Left renal pelvis (tissue), 4 donors: ENCODE data around the gene SPECC1L. TPM values are rescaled to one million over a fixed set of nuclear protein-coding genes. Genes with fewer than 3 reads are reported as not detected.

Source experiments
- DNase-seq, 4 donors: peaks; one replicate each; pipeline ENCODE4 v3.0.0-alpha.2; 2013; ENCODE audit warnings: low read depth in 4 of 4, low spot score in 3 of 4
- polyA plus RNA-seq, 4 donors: library from polyadenylated mRNA; unstranded; fragments of 120-200 nt; gene quantifications; one replicate each; pipeline ENCODE4 v1.2.1, GENCODE V29; 2013; ENCODE audit not compliant: insufficient read length in 4 of 4

Gene SPECC1L
- polyA plus RNA-seq, 4 donors = 44.0 to 57.9 (median 46.5) TPM

GRCh38 chr22:24355574-24355973, 84.9 kb downstream of the SPECC1L start:
- no peak for DNase-seq

- no peak for DNase-seq
Observed at GRCh38 chr22:24357547-24357946, 86.9 kb downstream of the SPECC1L start.

- no peak for DNase-seq
Observed at GRCh38 chr22:24358105-24358836, 87.6 kb downstream of the SPECC1L start.

- DNase-seq = no peak
Observed at GRCh38 chr22:24359452-24360120, 89.0 kb downstream of the SPECC1L start.

- no peak for DNase-seq
Observed at GRCh38 chr22:24361976-24362646, 91.5 kb downstream of the SPECC1L start.

- no peak for DNase-seq
Observed at GRCh38 chr22:24363243-24363642, 92.6 kb downstream of the SPECC1L start.

- no peak for DNase-seq
Observed at GRCh38 chr22:24366701-24367100, 96.1 kb downstream of the SPECC1L start.

- no peak for DNase-seq
Observed at GRCh38 chr22:24367841-24368240, 97.2 kb downstream of the SPECC1L start.

- no peak for DNase-seq
Observed at GRCh38 chr22:24370401-24370800, 99.8 kb downstream of the SPECC1L start.

- DNase-seq = no peak
Observed at GRCh38 chr22:24376002-24376401, 105.4 kb downstream of the SPECC1L start.

- DNase-seq = no peak
Observed at GRCh38 chr22:24376586-24376985, 106.0 kb downstream of the SPECC1L start.

- DNase-seq = no peak
Observed at GRCh38 chr22:24379536-24379935, 108.9 kb downstream of the SPECC1L start.

GRCh38 chr22:24380220-24380904, 109.7 kb downstream of the SPECC1L start:
- DNase-seq = no peak

- DNase-seq = no peak
Observed at GRCh38 chr22:24380905-24381230, 110.2 kb downstream of the SPECC1L start.

GRCh38 chr22:24383061-24383460, 112.4 kb downstream of the SPECC1L start:
- no peak for DNase-seq

GRCh38 chr22:24384131-24384530, 113.5 kb downstream of the SPECC1L start:
- no peak for DNase-seq

GRCh38 chr22:24386937-24387471, 116.4 kb downstream of the SPECC1L start:
- no peak for DNase-seq

GRCh38 chr22:24389680-24390079, 119.0 kb downstream of the SPECC1L start:
- no peak for DNase-seq

- DNase-seq = no peak
Observed at GRCh38 chr22:24390156-24390555, 119.5 kb downstream of the SPECC1L start.

- no peak for DNase-seq
Observed at GRCh38 chr22:24390576-24390975, 119.9 kb downstream of the SPECC1L start.

- no peak for DNase-seq
Observed at GRCh38 chr22:24391836-24392217, 121.2 kb downstream of the SPECC1L start.
